Stimulated activated naive B cell treated with anti-CD40 and anti-IgM and Interleukin-4, amounts not matched to agents 10 μg/mL and 1 μg/mL and 100 μg/mL, for 72 hours (primary cell): ENCODE results near the gene MGLL.

Source experiments
- ATAC-seq, 2 donors: fragments of 150-1000 bp; cut with Tn5 transposase; replicated peaks; 2 replicates each; pipeline ENCODE4 v1.10.0; 2021; ENCODE audit warnings: moderate library complexity in 1 of 2
- DNase-seq: peaks from one replicate; pipeline ENCODE4 v3.0.0; 2021
- H3K27ac Mint-ChIP-seq: one replicate; pipeline ENCODE4 v1.8.0; 2022; ENCODE audit warnings: mild to moderate bottlenecking, mixed read lengths
- H3K27me3 Mint-ChIP-seq, 2 donors: one replicate each; pipeline ENCODE4 v1.8.0; 2022; ENCODE audit warnings: mixed read lengths in 2 of 2
- H3K36me3 Mint-ChIP-seq, 2 donors: one replicate each; pipeline ENCODE4 v1.8.0; 2022; ENCODE audit warnings: mixed read lengths in 2 of 2, mild to moderate bottlenecking in 1 of 2
- H3K4me1 Mint-ChIP-seq, 2 donors: one replicate each; pipeline ENCODE4 v1.8.0; 2022; ENCODE audit warnings: mixed read lengths in 2 of 2, mild to moderate bottlenecking in 1 of 2
- H3K4me3 Mint-ChIP-seq, 2 donors: one replicate each; pipeline ENCODE4 v1.8.0; 2022; ENCODE audit warnings: mild to moderate bottlenecking in 2 of 2, mixed read lengths in 2 of 2, moderate library complexity in 1 of 2
- H3K9me3 Mint-ChIP-seq, 2 donors: one replicate each; pipeline ENCODE4 v1.8.0; 2022; ENCODE audit warnings: mixed read lengths in 2 of 2, mild to moderate bottlenecking in 1 of 2

The MGLL gene

GRCh38 chr3:127775398-127776109, 46.8 kb downstream of the MGLL start:
- peaks cover 44 to 59% of the 10 kb centered on the region in 2 donors for H3K4me1 Mint-ChIP-seq
- H3K4me3 Mint-ChIP-seq, result peak overlapping the region; percentile 39 to 46
- H3K36me3 Mint-ChIP-seq, result peaks cover 38 to 50% of the 10 kb centered on the region in 2 donors
- H3K27ac Mint-ChIP-seq, result peak overlapping the region; percentile 90
- no peaks in the 10 kb centered on the region for H3K27me3 Mint-ChIP-seq
- peaks cover 8 to 13% of the 10 kb centered on the region in 2 donors for H3K9me3 Mint-ChIP-seq
- DNase-seq, result peak; percentile 23
- ATAC-seq, result peak; percentile 55 to 67

GRCh38 chr3:127774647-127775046, 47.7 kb downstream of the MGLL start:
- DNase-seq (no peak), ATAC-seq (no peak)
- Mint-ChIP-seq H3K4me3 (peak overlapping the region; percentile 9 to 14), H3K9me3 (peaks cover 8 to 11% of the 10 kb centered on the region in 2 donors), H3K27me3 (no peaks in the 10 kb centered on the region), H3K36me3 (peaks cover 38 to 52% of the 10 kb centered on the region in 2 donors), H3K27ac (peak overlapping the region; percentile 56), H3K4me1 (peaks cover 43 to 51% of the 10 kb centered on the region in 2 donors)

- H3K27me3 Mint-ChIP-seq, result no peaks in the 10 kb centered on the region
- peaks cover 8 to 10% of the 10 kb centered on the region in 2 donors for H3K9me3 Mint-ChIP-seq
- no peak for DNase-seq
- peaks cover 37 to 56% of the 10 kb centered on the region in 2 donors for H3K36me3 Mint-ChIP-seq
- peaks cover 41 to 47% of the 10 kb centered on the region in 2 donors for H3K4me1 Mint-ChIP-seq
- ATAC-seq, result no peak
- H3K4me3 Mint-ChIP-seq, result no peak overlapping the region
- peak overlapping the region; percentile 56 for H3K27ac Mint-ChIP-seq
These were observed 48.4 kb downstream of the MGLL start for GRCh38 chr3:127773752-127774395.

- Mint-ChIP-seq H3K4me3 (no peak overlapping the region), H3K4me1 (peaks cover 39 to 47% of the 10 kb centered on the region in 2 donors), H3K27me3 (no peaks in the 10 kb centered on the region), H3K9me3 (peaks cover 14 to 15% of the 10 kb centered on the region in 2 donors), H3K27ac (peak overlapping the region; percentile 32), H3K36me3 (peaks cover 41 to 60% of the 10 kb centered on the region in 2 donors)
- ATAC-seq (no peak), DNase-seq (no peak)
These were observed 49.2 kb downstream of the MGLL start for GRCh38 chr3:127772827-127773751.

- H3K27me3 Mint-ChIP-seq, result no peaks in the 10 kb centered on the region
- DNase-seq (no peak), ATAC-seq (no peak)
- peak overlapping the region; percentile 32 for H3K27ac Mint-ChIP-seq
- peaks cover 37 to 47% of the 10 kb centered on the region in 2 donors for H3K4me1 Mint-ChIP-seq
- no peak overlapping the region for H3K4me3 Mint-ChIP-seq
- H3K36me3 Mint-ChIP-seq, result peaks cover 36 to 60% of the 10 kb centered on the region in 2 donors
- peaks cover 14 to 15% of the 10 kb centered on the region in 2 donors for H3K9me3 Mint-ChIP-seq
These were observed 50.0 kb downstream of the MGLL start for GRCh38 chr3:127772273-127772672.

GRCh38 chr3:127771746-127772145, 50.6 kb downstream of the MGLL start:
- H3K9me3 Mint-ChIP-seq, result peaks cover 10 to 11% of the 10 kb centered on the region in 2 donors
- DNase-seq (no peak), ATAC-seq (no peak)
- peaks cover 34 to 44% of the 10 kb centered on the region in 2 donors for H3K4me1 Mint-ChIP-seq
- H3K36me3 Mint-ChIP-seq, result peaks cover 35 to 60% of the 10 kb centered on the region in 2 donors
- no peak overlapping the region for H3K4me3 Mint-ChIP-seq
- no peaks in the 10 kb centered on the region for H3K27me3 Mint-ChIP-seq
- no peak overlapping the region for H3K27ac Mint-ChIP-seq

GRCh38 chr3:127770671-127771355, 51.5 kb downstream of the MGLL start:
- H3K9me3 Mint-ChIP-seq, result peaks cover 5 to 7% of the 10 kb centered on the region in 2 donors
- no peak for ATAC-seq
- H3K4me1 Mint-ChIP-seq, result peaks cover 26 to 36% of the 10 kb centered on the region in 2 donors
- no peak overlapping the region for H3K4me3 Mint-ChIP-seq
- DNase-seq, result no peak
- no peak overlapping the region for H3K27ac Mint-ChIP-seq
- H3K27me3 Mint-ChIP-seq, result no peaks in the 10 kb centered on the region
- H3K36me3 Mint-ChIP-seq, result peaks cover 27 to 57% of the 10 kb centered on the region in 2 donors

GRCh38 chr3:127769284-127770081, 52.8 kb downstream of the MGLL start:
- H3K4me1 Mint-ChIP-seq, result peaks cover 19 to 33% of the 10 kb centered on the region in 2 donors
- no peak overlapping the region for H3K4me3 Mint-ChIP-seq
- H3K27ac Mint-ChIP-seq, result no peak overlapping the region
- DNase-seq (no peak), ATAC-seq (no peak)
- H3K9me3 Mint-ChIP-seq, result peaks cover 5 to 7% of the 10 kb centered on the region in 2 donors
- no peaks in the 10 kb centered on the region for H3K27me3 Mint-ChIP-seq
- H3K36me3 Mint-ChIP-seq, result peaks cover 30 to 62% of the 10 kb centered on the region in 2 donors

GRCh38 chr3:127768346-127769008, 53.8 kb downstream of the MGLL start:
- no peak for ATAC-seq
- Mint-ChIP-seq H3K4me3 (no peak overlapping the region), H3K27me3 (no peaks in the 10 kb centered on the region), H3K4me1 (peaks cover 18 to 33% of the 10 kb centered on the region in 2 donors), H3K27ac (no peak overlapping the region), H3K9me3 (peaks cover 5 to 7% of the 10 kb centered on the region in 2 donors), H3K36me3 (peaks cover 22 to 64% of the 10 kb centered on the region in 2 donors)
- DNase-seq, result no peak

- H3K27ac Mint-ChIP-seq, result peak overlapping the region; percentile 4
- DNase-seq (no peak), ATAC-seq (no peak)
- H3K4me1 Mint-ChIP-seq, result peaks cover 25 to 32% of the 10 kb centered on the region in 2 donors
- H3K9me3 Mint-ChIP-seq, result peaks cover 5 to 7% of the 10 kb centered on the region in 2 donors
- peaks cover 25 to 62% of the 10 kb centered on the region in 2 donors for H3K36me3 Mint-ChIP-seq
- no peak overlapping the region for H3K4me3 Mint-ChIP-seq
- H3K27me3 Mint-ChIP-seq, result no peaks in the 10 kb centered on the region
These were observed 55.2 kb downstream of the MGLL start for GRCh38 chr3:127767126-127767525.

- H3K27ac Mint-ChIP-seq, result no peak overlapping the region
- ATAC-seq, result no peak
These were observed 56.6 kb downstream of the MGLL start for GRCh38 chr3:127765735-127766134.

GRCh38 chr3:127764841-127765362, 57.4 kb downstream of the MGLL start:
- peaks cover 5 to 7% of the 10 kb centered on the region in 2 donors for H3K9me3 Mint-ChIP-seq
- H3K27ac Mint-ChIP-seq, result peak overlapping the region; percentile 42
- peaks cover 23 to 54% of the 10 kb centered on the region in 2 donors for H3K36me3 Mint-ChIP-seq
- no peak overlapping the region for H3K4me3 Mint-ChIP-seq
- DNase-seq, result no peak
- no peaks in the 10 kb centered on the region for H3K27me3 Mint-ChIP-seq
- peaks cover 29 to 47% of the 10 kb centered on the region in 2 donors for H3K4me1 Mint-ChIP-seq
- no peak for ATAC-seq

More at GRCh38 chr3:127765735-127766134, 56.6 kb downstream of the MGLL start:
- Mint-ChIP-seq H3K4me1 (peaks cover 29 to 46% of the 10 kb centered on the region in 2 donors), H3K27me3 (no peaks in the 10 kb centered on the region), H3K4me3 (no peak overlapping the region), H3K36me3 (peaks cover 25 to 56% of the 10 kb centered on the region in 2 donors), H3K9me3 (peaks cover 5 to 7% of the 10 kb centered on the region in 2 donors)
- no peak for DNase-seq
